ENCODE results near the gene INHBC.
"Not testable (repeated sequence)": the region's sequence is repeated elsewhere in the genome, so short reads cannot be mapped to it uniquely, and the experiment has no call there.

The INHBC gene

DNA sequence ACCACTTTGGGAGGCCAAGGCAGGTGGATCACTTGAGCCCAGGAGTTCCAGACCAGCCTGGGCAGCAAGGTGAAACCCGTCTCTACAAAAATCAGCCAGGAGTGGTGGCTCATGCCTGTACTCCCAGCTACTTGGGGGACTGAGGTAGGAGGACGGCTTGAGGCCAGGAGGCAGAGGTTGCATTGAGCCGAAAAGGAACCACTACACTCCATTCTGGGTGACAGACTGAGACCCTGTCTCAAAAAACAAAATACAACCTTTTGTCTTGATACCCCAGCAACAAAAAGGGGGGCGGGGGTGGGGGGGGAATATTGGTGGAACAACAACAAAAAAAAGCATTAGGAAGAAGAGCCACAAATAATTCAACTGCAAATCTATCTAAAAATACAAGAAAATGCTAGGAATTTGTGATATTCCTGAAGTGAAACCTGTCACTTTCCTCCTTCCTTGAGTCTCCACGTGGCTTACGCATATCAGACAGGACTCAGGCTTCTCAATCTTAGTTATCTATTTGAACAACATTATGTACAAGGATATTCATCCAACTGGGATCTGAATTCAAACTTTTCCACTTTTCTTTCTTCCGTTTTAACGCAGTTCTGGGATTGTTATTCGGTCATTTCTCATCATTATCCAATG, 5.0 kb upstream of the INHBC start:
- no peak for DNase-seq (ENCODE audit: low read depth in 2 of 2)

DNA sequence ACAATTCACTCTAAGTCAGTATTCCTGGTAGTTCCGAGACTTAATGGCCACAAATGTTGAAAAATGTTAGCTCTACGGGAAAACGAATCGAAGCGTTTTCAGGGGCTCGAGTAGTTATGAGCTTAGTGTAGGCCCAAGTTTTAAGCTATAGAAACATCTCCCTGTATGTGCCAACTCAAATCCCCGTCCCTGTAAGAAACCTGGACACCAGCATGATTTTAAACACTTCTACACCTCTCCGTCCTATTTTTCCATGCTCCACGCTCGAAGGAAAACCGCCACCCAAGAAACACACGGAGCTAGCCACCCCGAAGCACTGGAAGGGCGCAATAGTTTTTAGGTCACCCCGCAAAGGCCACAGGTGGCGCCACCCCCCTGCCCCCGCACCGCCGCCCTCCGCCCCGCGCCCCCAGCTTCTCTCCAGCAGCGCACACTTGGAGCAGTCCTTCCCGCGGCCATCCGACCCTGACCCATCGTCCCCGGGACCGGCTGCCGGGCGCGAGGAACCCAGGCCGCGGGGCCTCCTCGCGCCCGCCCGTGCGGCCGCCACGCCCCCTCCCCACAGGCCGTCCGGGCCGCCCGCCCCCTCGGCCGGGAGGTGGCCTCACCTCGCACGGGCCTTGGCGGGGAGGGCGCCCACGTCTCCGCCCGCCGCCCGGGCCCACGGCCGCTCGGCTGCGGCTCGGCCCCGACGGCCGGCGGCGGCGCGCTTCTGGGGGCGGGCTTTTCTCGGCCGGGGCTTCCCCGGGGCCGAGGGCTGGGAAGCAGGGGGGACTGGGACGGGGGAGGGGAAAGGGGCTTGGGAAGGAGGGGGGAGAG, 4.3 kb upstream of the INHBC start:
- DNase-seq (ENCODE audit: low read depth in 2 of 2) = peak in 1 of 2 donors; percentile 9

DNA sequence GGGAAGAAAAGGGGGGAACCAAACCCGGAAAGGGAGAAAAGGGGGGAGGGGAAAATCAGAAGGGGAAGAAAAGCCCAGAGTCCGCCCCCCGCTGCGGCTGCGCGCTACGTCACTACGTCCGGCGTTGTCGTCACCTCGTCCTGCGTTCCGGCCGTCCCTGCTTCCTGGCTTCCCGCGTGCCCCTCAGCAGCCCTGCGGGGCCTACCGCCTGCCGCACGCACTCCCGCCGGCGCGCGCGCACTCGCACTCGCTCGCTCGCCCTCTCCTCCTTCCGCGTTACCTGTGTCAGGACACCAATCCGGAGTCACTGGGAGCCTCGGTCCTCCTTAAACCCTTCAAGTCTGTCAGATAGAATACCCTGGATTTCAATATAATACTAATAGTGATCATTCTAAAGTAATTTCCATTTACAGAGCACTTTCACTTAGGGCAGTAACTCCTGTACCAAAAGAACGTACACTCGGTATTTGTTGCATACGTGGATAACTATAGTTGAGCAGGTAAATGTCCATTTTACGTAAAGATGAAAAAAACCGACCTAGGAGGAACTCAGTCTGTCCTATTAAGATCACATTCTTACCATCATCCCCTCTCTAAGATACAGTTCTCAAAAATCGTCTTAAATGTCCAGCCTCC, 3.5 kb upstream of the INHBC start, which contains the start of gene R3HDM2:
Gene R3HDM2 (minus strand): TSS at position 113 of the 636 bp plus-strand sequence. CDS start 120,615 bp downstream, outside the sequence.
- DNase-seq (ENCODE audit: low read depth in 2 of 2) = peak; percentile 92 to 94

DNA sequence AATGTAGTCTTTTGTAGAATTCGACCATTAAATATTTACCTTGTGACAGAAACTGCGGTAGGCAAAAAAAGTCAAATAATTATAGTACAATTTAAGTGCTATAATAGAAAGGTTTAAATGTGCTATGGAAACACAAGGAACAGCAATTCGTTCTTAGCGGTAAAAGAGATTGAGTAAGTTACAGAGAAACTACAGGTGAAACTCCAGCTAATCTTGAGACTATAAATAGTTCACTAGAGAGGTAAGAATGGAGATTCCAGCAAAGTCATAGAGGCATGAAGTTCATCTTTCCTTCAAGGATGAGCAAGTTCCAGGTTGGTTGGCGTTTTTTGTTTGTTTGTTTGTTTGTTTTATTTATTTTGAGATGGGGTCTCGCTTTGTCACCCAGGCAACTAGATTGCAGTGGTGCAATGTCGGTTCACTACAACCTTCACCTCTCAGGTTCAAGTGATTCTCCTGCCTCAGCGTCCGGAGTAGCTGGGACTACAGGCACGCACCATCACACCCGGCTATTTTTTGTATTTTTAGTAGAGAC, 2.9 kb upstream of the INHBC start:
- DNase-seq (ENCODE audit: low read depth in 2 of 2) = no peak

DNA sequence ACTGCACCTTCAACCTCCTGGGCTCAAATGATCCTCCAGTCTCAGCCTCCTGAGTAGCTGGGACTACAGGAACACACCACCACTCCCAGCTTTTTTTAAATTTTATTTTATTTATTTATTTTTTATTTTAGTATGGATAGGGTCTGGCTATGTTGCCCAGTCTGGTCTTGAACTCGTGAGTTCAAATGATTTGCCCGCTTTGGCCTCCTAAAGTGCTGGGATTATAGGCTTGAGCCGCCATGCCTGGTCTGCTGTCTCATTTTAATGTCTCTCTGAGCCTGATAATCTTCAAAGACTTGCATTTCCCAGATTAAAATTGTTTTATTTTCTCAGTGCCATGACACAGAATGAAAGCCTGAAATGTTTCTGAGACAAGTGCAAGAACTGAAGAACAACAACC, 1.2 kb upstream of the INHBC start:
- DNase-seq (ENCODE audit: low read depth in 2 of 2) = no peak

DNA sequence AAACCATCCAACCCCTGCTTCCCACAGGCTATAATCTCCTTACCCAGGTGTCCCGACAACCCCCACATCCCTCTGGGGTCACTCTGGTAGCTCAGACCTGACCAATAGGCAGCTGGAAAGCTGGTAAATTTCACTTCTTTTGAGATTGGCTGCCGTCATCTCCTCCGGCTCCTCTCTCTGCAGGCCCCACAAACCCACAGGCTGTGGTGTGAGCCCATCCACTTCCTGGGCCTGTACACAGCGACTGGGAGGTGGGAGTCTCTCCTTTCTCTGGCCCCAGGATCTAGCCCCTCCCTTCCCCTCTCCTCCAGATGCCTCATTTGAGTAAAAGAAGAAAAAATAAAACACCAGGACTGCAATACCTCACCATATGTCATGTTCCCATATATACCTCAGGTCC, 709 bp downstream of the INHBC start:
- no peak for DNase-seq (ENCODE audit: low read depth in 2 of 2)

DNA sequence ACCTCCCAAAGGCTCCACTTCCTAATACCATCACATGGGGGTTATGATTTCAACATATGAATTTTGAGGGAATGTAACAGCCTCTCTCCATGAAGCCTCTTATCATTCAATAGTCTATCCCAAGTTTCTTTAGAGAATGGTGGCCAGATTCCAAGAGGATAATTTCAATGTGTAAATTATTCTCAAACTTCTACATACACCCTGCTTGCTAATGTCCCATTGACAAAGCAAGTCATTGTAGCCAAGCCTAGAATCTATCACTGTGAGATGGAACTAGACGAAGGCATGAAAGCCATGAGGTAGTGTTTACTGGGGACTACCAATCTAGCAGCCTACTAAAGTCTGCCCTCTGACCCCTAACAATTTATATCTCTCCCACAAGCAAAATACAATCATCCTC, 3.8 kb downstream of the INHBC start:
- DNase-seq (ENCODE audit: low read depth in 2 of 2) = no peak

DNA sequence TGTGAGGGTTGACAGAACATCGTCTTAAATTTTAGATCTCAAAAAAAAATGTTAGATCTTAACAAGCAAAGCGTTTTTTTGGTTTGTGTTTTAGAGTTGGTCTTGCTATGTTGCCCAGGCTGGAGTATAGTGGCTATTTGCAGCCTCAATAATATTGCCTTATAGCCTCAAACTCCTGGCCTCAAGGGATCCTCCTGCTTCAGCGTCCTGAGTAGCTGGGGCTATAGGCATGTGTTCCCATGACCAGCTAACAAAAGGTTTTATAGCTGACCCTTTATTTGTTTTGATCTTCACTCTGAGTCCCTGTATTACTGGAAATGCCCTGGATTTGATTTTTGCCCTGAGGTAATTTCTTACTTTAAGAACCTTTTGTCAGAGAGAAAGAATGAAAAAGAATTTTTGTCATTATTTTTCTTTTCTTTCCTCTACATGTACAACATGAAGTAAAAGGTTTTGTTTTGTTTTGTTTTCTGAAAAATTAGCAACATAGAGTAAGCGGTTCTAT, 5.2 kb downstream of the INHBC start:
- DNase-seq (ENCODE audit: low read depth in 2 of 2) = no peak

DNA sequence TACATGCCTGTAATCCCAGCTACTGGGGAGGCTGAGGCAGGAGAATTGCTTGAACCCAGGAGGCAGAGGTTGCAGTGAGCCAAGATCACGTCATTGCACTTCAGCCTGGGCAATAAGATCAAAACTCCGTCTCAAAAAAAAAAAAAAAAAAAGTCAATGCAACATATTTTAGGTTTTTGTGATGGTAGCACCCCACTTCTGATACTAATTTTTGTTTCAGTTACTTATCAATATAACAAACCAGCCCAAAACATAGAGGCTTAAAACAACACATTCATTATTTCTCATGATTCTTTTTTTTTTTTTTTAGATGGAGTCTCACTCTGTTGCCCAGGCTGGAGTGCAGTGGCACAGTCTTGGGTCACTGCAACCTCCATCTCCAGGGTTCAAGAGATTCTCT, 6.8 kb downstream of the INHBC start:
- DNase-seq (ENCODE audit: low read depth in 2 of 2) = not testable (repeated sequence)

DNA sequence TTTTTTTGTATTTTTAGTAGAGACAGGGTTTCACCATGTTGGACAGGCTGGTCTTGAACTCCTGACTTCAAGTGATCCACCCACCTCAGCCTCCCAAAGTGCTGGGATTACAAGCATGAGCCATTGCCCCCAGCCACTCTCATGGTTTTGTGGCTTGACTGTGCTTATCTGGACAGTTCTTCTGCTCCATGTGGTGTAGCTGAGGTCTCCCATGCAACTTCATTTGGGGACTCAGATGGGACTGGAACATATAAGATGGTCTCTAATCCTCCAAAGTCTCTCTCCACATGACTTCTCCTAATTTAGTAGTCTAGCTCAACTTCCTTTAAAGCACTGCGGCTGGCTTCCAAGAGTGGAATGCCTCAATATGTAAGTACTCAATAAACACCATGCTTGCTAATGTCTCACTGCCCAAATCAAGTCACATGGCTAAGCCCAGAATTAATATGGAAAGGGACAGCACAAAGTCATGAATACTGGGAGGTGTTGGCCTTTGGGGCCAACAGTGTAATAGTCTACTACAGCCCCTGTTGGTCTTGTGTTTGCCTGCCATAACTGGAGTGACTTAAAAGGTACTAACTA, 7.4 kb downstream of the INHBC start:
- DNase-seq (ENCODE audit: low read depth in 2 of 2) = no peak

DNA sequence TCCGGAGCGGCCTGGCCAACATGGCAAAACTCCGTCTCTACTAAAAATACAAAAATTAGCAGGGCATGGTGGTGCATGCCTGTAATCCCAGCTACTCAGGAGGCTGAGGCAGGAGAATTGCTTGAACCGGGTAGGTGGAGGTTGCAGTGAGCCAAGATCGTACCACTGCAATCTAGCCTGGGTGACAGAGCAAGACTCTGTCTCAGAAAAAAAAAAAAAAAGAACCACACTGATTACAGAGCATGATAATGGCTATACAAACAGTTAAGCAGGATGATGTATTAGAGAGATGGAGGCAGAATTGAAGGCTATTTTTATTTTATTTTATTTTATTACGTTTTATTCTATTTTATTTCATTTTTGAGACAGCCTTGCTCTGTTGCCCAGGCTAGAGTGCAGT, 9.8 kb downstream of the INHBC start:
- DNase-seq (ENCODE audit: low read depth in 2 of 2) = not testable (repeated sequence)

DNA sequence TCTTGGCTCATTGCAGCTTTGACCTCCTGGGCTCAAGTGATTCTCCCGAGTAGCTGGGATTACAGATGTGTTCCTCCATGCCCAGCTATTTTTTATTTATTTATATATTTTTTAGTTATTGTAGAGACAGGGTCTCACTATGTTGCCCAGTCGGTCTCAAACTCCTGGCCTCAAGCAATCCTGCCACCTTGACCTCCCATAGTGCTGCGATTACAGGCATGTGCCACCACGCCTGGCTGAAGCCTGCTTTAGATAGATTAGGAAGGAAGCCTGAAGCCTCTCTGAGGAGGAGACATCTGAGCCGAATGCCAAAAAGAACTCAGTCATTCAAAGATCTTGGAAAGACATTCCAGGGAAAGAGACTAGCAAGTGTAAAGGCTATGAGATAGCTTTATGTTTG, 10.2 kb downstream of the INHBC start:
- DNase-seq (ENCODE audit: low read depth in 2 of 2) = no peak

DNA sequence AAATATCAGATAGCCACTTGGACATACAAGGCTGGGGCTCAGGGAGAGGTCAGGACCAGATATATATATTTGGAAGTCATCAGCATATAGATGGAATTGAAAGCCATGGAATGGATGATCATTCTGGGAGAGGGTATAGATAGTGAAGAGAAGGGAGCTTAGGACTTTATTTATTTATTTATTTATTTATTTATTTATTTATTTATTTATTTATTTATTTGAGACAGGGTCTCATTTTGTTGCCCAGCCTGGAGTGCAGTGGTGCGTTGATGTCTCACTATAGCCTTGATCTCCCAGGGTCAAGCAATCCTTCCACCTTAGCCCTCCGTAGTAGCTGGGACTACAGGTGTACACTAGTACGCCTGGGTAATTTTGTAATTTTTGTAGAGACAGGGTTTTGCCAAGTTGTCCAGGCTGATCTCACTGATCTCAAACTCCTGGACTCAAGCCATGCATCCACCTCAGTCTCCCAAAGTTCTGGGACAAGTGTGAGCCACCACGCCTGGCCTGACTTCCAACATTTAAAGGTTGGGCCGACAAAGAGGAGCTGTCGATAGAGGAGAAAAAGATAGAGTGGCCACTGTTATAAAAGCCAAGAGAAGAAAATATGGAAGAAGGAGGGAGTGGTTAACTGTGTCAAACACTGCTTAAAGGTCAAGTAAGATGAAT, 11.8 kb downstream of the INHBC start:
- DNase-seq (ENCODE audit: low read depth in 2 of 2) = no peak

DNA sequence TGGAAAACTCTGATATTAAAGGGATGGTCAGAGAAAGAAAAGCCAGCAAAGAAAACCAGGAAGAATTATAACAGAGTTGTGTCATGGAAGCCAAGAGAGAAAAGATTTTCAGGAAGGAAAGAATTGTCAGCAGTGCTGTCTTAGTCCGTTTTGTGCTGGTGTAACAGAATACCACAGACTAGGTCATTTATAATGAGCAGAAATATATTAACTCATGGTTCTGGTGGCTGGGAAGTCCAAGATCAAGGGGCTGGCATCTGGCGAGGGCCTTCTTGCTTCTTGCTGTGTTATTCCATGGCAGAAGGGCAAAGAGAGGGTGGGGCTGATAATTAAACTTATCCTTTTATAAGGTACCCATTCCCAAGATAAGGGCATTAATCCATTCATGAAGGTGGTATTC, 14.1 kb downstream of the INHBC start:
- no peak for DNase-seq (ENCODE audit: low read depth in 2 of 2)

DNA sequence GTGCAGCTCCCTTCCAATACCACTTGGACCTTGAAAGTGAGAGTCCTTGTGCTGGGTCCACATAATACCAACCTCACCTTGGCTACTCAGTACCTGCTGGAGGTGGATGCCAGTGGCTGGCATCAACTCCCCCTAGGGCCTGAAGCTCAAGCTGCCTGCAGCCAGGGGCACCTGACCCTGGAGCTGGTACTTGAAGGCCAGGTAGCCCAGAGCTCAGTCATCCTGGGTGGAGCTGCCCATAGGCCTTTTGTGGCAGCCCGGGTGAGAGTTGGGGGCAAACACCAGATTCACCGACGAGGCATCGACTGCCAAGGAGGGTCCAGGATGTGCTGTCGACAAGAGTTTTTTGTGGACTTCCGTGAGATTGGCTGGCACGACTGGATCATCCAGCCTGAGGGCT, 14.8 kb downstream of the INHBC start:
- DNase-seq (ENCODE audit: low read depth in 2 of 2) = no peak

DNA sequence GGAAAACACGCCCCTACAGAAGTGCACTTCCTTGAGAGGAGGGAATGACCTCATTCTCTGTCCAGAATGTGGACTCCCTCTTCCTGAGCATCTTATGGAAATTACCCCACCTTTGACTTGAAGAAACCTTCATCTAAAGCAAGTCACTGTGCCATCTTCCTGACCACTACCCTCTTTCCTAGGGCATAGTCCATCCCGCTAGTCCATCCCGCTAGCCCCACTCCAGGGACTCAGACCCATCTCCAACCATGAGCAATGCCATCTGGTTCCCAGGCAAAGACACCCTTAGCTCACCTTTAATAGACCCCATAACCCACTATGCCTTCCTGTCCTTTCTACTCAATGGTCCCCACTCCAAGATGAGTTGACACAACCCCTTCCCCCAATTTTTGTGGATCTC, 15.5 kb downstream of the INHBC start:
- no peak for DNase-seq (ENCODE audit: low read depth in 2 of 2)

DNA sequence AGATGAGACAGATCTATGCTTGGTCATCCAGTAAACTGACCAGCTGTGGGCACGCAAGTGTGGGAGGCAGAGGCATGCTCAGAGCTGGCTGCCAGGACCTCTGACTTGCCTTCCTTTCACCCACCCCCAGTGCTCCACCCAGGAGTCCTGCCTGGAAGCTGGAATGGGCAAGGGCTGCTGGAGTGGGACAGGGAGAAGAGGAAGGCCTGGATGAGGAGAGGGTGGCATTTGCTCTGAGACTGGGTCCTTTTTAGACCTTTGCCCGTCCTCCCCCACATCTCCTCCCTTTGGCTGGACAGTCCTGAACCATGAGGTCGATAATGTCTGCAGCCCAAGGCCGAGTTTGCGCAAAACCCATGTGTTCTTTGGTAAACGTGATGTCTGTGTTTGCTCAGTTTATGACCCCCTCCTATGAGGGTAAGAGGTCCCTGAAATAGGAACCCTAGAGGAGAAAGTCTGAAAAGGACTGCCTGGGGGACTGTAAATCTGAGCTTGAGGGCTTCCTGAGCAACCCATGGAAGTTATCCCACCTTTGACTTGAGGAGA, 16.7 kb downstream of the INHBC start:
- DNase-seq (ENCODE audit: low read depth in 2 of 2) = no peak

DNA sequence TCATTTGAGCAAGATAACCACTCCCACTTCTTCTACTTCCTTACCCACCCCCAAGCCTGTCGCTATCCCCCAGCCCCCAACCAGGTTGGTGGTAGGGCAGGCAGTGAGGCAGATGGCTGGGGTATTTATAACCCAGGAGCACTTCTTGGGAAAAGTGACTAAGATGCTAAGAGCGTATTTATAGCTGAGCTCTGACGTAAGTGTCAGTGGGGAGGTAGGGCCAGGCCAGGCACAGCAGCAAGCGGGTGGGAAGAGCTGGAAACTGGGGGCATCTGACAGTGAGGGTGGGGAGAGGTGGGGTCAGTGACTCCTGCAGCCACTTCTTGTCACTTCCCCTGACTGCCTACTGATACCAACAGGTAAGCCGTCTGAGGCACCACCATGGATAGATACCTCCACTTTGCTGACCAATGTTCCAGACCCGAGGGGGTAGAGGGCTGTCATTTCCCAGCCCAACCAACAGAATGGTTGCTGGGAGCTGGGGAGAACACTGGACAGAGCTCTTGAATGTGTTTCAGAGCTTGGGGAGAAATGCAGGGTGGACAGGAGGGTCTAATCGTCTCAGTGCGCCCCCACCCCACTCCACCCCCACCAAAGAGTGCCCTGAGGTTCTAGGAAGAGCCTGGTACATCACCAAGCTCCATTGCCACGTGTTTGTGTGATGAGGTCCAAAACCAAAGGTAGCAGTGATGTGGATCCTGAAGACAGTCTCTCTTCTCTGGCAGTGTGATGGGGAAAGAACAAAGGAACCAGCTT, 17.8 kb downstream of the INHBC start:
- no peak for DNase-seq (ENCODE audit: low read depth in 2 of 2)

DNA sequence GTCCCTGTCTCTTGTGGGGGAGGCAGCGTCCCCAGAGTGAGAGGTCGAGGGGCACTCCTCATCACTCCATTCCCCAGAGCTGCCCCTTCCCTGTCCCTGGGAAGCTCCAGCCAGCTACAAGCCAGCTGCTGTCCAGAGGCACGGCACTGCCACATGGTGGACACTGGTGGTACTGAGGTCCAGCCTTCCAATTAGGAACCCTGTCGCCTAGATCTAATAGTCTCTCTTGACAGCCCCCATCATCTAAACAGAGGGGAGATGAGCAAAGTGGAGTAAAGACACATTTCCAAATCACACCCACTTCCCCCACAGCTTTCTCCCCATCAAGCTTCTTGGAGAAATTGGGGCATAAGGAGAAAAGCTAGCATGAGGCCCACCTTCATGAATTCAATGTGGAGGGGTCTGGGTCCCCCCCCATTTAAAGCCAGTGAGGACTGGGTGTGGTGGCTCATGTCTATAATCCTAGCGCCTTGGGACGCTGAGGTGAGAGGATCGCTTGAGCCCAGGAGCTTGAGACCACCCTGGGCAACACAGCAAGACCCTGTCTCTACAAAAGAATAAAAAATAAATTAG, 18.4 kb downstream of the INHBC start:
- DNase-seq (ENCODE audit: low read depth in 2 of 2) = peak in 1 of 2 donors; percentile 65

DNA sequence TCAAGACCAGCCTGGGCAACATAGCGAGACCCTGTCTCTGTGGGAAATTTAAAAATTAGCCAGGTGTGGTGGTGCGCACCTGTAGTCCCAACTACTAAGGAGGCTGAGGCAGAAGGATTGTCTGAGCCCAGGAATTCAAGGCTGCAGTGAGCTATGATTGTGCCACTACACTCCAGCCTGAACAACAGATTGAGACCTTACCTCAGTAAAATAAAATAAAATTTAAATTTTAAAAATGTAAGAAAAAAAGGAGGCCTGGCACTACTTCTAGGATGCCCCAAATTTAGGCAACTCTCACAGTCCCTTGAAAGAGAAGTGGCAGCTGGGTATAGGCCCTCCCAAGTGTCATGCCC, 19.6 kb downstream of the INHBC start:
- no peak for DNase-seq (ENCODE audit: low read depth in 2 of 2)
